Neural cell (in vitro differentiated cells): Measurements from ENCODE around the gene TOR3A. TPM values are rescaled to one million over a fixed set of nuclear protein-coding genes. Genes with fewer than 3 reads are reported as not detected.

Experiments used
- H2AFZ ChIP-seq: fragments of 200-600, 300-800 bp; sonication (generic), shearing (Covaris generic); 2 replicates; pipeline ENCODE4 v1.6.0; 2014; ENCODE audit warnings: low read depth, mild to moderate bottlenecking, antibody characterized with exemption, low read length, moderate library complexity
- H3F3A ChIP-seq: fragments of 200-600 bp; shearing (Covaris generic); 2 replicates; pipeline ENCODE4 v1.6.1; 2016; ENCODE audit warnings: mild to moderate bottlenecking, moderate library complexity, mixed read lengths, antibody characterized with exemption, low read length; ENCODE audit not compliant: insufficient read depth, poor library complexity, severe bottlenecking
- H3K27ac ChIP-seq: fragments of 200-600, 300-800 bp; sonication (generic), shearing (Covaris generic); 2 replicates; pipeline ENCODE4 v1.5.1; 2014; ENCODE audit warnings: mild to moderate bottlenecking, low read length, moderate library complexity
- H3K27me3 ChIP-seq: fragments of 300-800, 200-600 bp; sonication (generic), shearing (Covaris generic); 2 replicates; pipeline ENCODE4 v1.6.0; 2014; ENCODE audit warnings: mild to moderate bottlenecking, low read depth, low read length, moderate library complexity; ENCODE audit not compliant: insufficient read depth
- H3K36me3 ChIP-seq: fragments of 300-800, 200-600 bp; sonication (generic), shearing (Covaris generic); 2 replicates; pipeline ENCODE4 v1.5.1; 2014; ENCODE audit warnings: mild to moderate bottlenecking, antibody characterized with exemption, low read length, moderate library complexity; ENCODE audit not compliant: insufficient read depth
- H3K4me2 ChIP-seq: fragments of 300-800, 200-600 bp; sonication (generic), shearing (Covaris generic); 2 replicates; pipeline ENCODE4 v1.6.0; 2014; ENCODE audit warnings: mild to moderate bottlenecking, low read length
- H3K4me3 ChIP-seq: fragments of 300-800, 200-600 bp; sonication (generic), shearing (Covaris generic); 2 replicates; pipeline ENCODE4 v1.5.1; 2014; ENCODE audit warnings: mild to moderate bottlenecking, low read length, moderate library complexity
- H3K79me2 ChIP-seq: fragments of 200-600 bp; shearing (Covaris generic); replicated peaks from 2 replicates; pipeline ENCODE4 v1.6.0; 2014; ENCODE audit warnings: mild to moderate bottlenecking, low read length, moderate library complexity; ENCODE audit not compliant: insufficient read depth
- H3K9ac ChIP-seq: fragments of 300-800, 200-600 bp; sonication (generic), shearing (Covaris generic); 2 replicates; pipeline ENCODE4 v1.6.1; 2016; ENCODE audit warnings: mild to moderate bottlenecking, low read length, mixed read lengths
- H3K9me2 ChIP-seq: fragments of 200-600 bp; shearing (Covaris generic); 2 replicates; pipeline ENCODE4 v1.6.1; 2016; ENCODE audit warnings: mild to moderate bottlenecking, low read length, mixed read lengths; ENCODE audit not compliant: insufficient read depth
- H3K9me3 ChIP-seq: fragments of 200-600, 300-800 bp; sonication (generic), shearing (Covaris generic); 2 replicates; pipeline ENCODE4 v1.6.1; 2016; ENCODE audit warnings: mild to moderate bottlenecking, mixed run types, low read length, moderate library complexity, mixed read lengths
- H4K20me1 ChIP-seq: fragments of 200-600 bp; shearing (Covaris generic); 2 replicates; pipeline ENCODE4 v1.6.1; 2016; ENCODE audit warnings: mild to moderate bottlenecking, mixed run types; ENCODE audit not compliant: insufficient read depth
- CTCF ChIP-seq: fragments of 450-650 bp; IDR thresholded peaks from 2 replicates; pipeline ENCODE4 v1.5.1; 2014; ENCODE audit warnings: antibody characterized with exemption, mild to moderate bottlenecking, moderate library complexity; ENCODE audit not compliant: poor library complexity, severe bottlenecking
- EP300 ChIP-seq: fragments of 450-650 bp; conservative IDR thresholded peaks from 2 replicates; pipeline ENCODE4 v1.6.1; 2014; ENCODE audit warnings: antibody characterized with exemption, mild to moderate bottlenecking, moderate library complexity; ENCODE audit not compliant: poor library complexity, severe bottlenecking
- EZH2 ChIP-seq: fragments of 200-600, 300-800 bp; shearing (Covaris generic), sonication (generic); IDR thresholded peaks from 2 replicates; pipeline ENCODE4 v1.6.1; 2014; ENCODE audit warnings: antibody characterized with exemption, low read length, borderline replicate concordance, mild to moderate bottlenecking; ENCODE audit not compliant: insufficient read depth, poor library complexity, severe bottlenecking
- MXI1 ChIP-seq: fragments of 450-650 bp; conservative IDR thresholded peaks from 2 replicates; pipeline ENCODE4 v1.6.1; 2014; ENCODE audit warnings: antibody characterized with exemption, mild to moderate bottlenecking; ENCODE audit not compliant: poor library complexity, severe bottlenecking
- POLR2AphosphoS5 ChIP-seq: IDR thresholded peaks from 2 replicates; pipeline ENCODE4 v1.6.1; 2012
- RAD21 ChIP-seq: fragments of 450-650 bp; conservative IDR thresholded peaks from 2 replicates; pipeline ENCODE4 v1.6.1; 2014; ENCODE audit warnings: antibody characterized with exemption, mild to moderate bottlenecking, moderate library complexity
- REST ChIP-seq: IDR thresholded peaks from 2 replicates; pipeline ENCODE4 v1.6.1; 2012; ENCODE audit warnings: borderline replicate concordance
- SMC3 ChIP-seq: fragments of 450-650 bp; conservative IDR thresholded peaks from 2 replicates; pipeline ENCODE4 v1.6.1; 2014; ENCODE audit warnings: antibody characterized with exemption, mild to moderate bottlenecking, moderate library complexity; ENCODE audit not compliant: poor library complexity
- TAF1 ChIP-seq: IDR thresholded peaks from 2 replicates; pipeline ENCODE4 v1.6.1; 2012; ENCODE audit warnings: low read depth
- polyA plus RNA-seq: library from polyadenylated mRNA; depleted of rRNA; stranded (reverse); fragments of >200 nt; gene quantifications from 2 replicates; pipeline ENCODE4 v1.2.3, GENCODE V29; 2014

The TOR3A gene
- polyA plus RNA-seq, 1 donor from 2014 or later = 13.5 TPM

GRCh38 chr1:179142889-179143299 lies 61.0 kb downstream of the TOR3A start:
- no peaks in the 10 kb centered on the region for H3F3A ChIP-seq
- no peak overlapping the region for H3K4me3 ChIP-seq
- H3K36me3 ChIP-seq = no peaks in the 10 kb centered on the region
- no peaks in the 10 kb centered on the region for H3K9me3 ChIP-seq
- no peaks in the 10 kb centered on the region for H3K27me3 ChIP-seq
- H3K79me2 ChIP-seq = peaks cover 3% of the 10 kb centered on the region
- no peak overlapping the region for H3K9ac ChIP-seq
- no peaks in the 10 kb centered on the region for H4K20me1 ChIP-seq
- H2AFZ ChIP-seq = no peak overlapping the region
- no peak overlapping the region for H3K4me2 ChIP-seq
- no peak overlapping the region for H3K27ac ChIP-seq
- TF ChIP-seq POLR2AphosphoS5 (no peak), SMC3 (no peak), EZH2 (no peak), RAD21 (no peak), TAF1 (no peak), REST (no peak), MXI1 (no peak), CTCF (no peak), EP300 (no peak)
- H3K9me2 ChIP-seq = no peaks in the 10 kb centered on the region

DNA sequence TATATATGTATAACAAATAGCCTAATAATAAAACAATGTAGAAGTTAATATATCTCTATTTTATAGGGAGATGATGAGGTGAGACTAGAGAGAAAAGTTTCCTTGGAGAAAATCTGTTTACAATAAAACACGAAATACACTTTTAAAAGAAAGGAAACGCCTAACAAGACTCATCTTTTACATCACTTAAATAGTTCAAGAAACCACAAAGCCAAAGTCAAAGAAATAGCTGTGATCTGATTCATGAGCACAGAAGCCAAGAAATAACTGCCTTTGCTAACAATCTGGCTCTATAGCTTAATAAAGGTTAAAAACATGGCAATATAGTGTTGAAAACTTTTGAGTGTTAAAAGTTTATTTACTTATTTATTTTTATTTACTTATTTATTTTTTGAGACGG lies 61.5 kb downstream of the TOR3A start:
- Histone ChIP-seq H3K27ac (no peak overlapping the region), H3F3A (no peaks in the 10 kb centered on the region), H3K4me2 (no peak overlapping the region), H3K36me3 (no peaks in the 10 kb centered on the region), H2AFZ (no peak overlapping the region), H3K79me2 (peaks cover 3% of the 10 kb centered on the region), H3K9ac (no peak overlapping the region), H3K4me3 (no peak overlapping the region), H3K27me3 (no peaks in the 10 kb centered on the region), H4K20me1 (no peaks in the 10 kb centered on the region), H3K9me3 (no peaks in the 10 kb centered on the region), H3K9me2 (no peaks in the 10 kb centered on the region)
- TF ChIP-seq SMC3 = no peak
- TF ChIP-seq POLR2AphosphoS5 = no peak
- no peak for TF ChIP-seq CTCF
